ENCODE data around the gene MRPL21.
"Not testable (repeated sequence)": the region's sequence is repeated elsewhere in the genome, so short reads cannot be mapped to it uniquely, and the experiment has no call there.

The MRPL21 gene

GRCh38 chr11:68889948-68890446 lies 13.6 kb downstream of the MRPL21 start:
- Histone ChIP-seq H2BK120ac (ENCODE audit: insufficient read depth, low read length, poor library complexity) (no peak overlapping the region), H3K79me2 (ENCODE audit: control insufficient read depth, insufficient read depth, low read length, poor library complexity) (no peaks in the 10 kb centered on the region), H2BK12ac (ENCODE audit: low read length) (no peak overlapping the region), H3K79me1 (ENCODE audit: low read length) (no peaks in the 10 kb centered on the region), H2AK5ac (ENCODE audit: low read length) (no peak overlapping the region), H3K9me3 (ENCODE audit: insufficient read depth, low read depth, low read length) (peaks cover 3% of the 10 kb centered on the region), H2AFZ (ENCODE audit: insufficient read depth, low read length, poor library complexity) (no peak overlapping the region), H3K27ac (ENCODE audit: low read depth, low read length) (no peak overlapping the region), H3K18ac (ENCODE audit: low read length) (no peak overlapping the region), H3K36me3 (ENCODE audit: control insufficient read depth in 1 of 2, insufficient read depth in 2 of 2, low read length in 2 of 2) (peaks cover 28 to 33% of the 10 kb centered on the region in 2 experiments), H4K12ac (ENCODE audit: low read depth, low read length) (no peak overlapping the region), H3K4ac (ENCODE audit: low read depth, low read length) (no peak overlapping the region), H4K8ac (ENCODE audit: low read depth, low read length) (no peak overlapping the region), H3K4me3 (ENCODE audit: low read depth, low read length) (no peak overlapping the region), H3K4me2 (ENCODE audit: low read length) (no peak overlapping the region), H3K9ac (ENCODE audit: low read length) (no peak overlapping the region), H3K27me3 (ENCODE audit: insufficient read depth, low read length) (no peaks in the 10 kb centered on the region), H3K23ac (ENCODE audit: low read length) (no peak overlapping the region), H3K4me1 (ENCODE audit: control insufficient read depth in 1 of 2, insufficient read depth in 2 of 2, low read length in 2 of 2) (peaks cover 0 to 4% of the 10 kb centered on the region in 2 experiments), H2BK5ac (ENCODE audit: low read depth, low read length, poor library complexity) (no peak overlapping the region), H3K14ac (ENCODE audit: low read length) (no peak overlapping the region), H4K91ac (ENCODE audit: low read depth, low read length) (no peak overlapping the region)
- DNase-seq, result peak in 1 of 2 donors; percentile 62
- WGBS (ENCODE audit: extremely low coverage, insufficient coverage, insufficient read length), result no CpG with 5 or more reads among the region's 18 CpGs

- H2BK5ac ChIP-seq (ENCODE audit: low read depth, low read length, poor library complexity); H3K9ac ChIP-seq (ENCODE audit: low read length); H3K79me2 ChIP-seq (ENCODE audit: control insufficient read depth, insufficient read depth, low read length, poor library complexity); H3K36me3 ChIP-seq (ENCODE audit: control insufficient read depth in 1 of 2, insufficient read depth in 2 of 2, low read length in 2 of 2); H4K91ac ChIP-seq (ENCODE audit: low read depth, low read length); H3K9me3 ChIP-seq (ENCODE audit: insufficient read depth, low read depth, low read length); H3K27me3 ChIP-seq (ENCODE audit: insufficient read depth, low read length); H3K14ac ChIP-seq (ENCODE audit: low read length); H4K8ac ChIP-seq (ENCODE audit: low read depth, low read length); H3K4me2 ChIP-seq (ENCODE audit: low read length); H3K79me1 ChIP-seq (ENCODE audit: low read length); H4K12ac ChIP-seq (ENCODE audit: low read depth, low read length); H3K4ac ChIP-seq (ENCODE audit: low read depth, low read length); H2AFZ ChIP-seq (ENCODE audit: insufficient read depth, low read length, poor library complexity); DNase-seq; H3K4me3 ChIP-seq (ENCODE audit: low read depth, low read length); H3K18ac ChIP-seq (ENCODE audit: low read length); H3K23ac ChIP-seq (ENCODE audit: low read length); H3K4me1 ChIP-seq (ENCODE audit: control insufficient read depth in 1 of 2, insufficient read depth in 2 of 2, low read length in 2 of 2); H2BK12ac ChIP-seq (ENCODE audit: low read length); H2AK5ac ChIP-seq (ENCODE audit: low read length); H3K27ac ChIP-seq (ENCODE audit: low read depth, low read length); H2BK120ac ChIP-seq (ENCODE audit: insufficient read depth, low read length, poor library complexity): not testable (repeated sequence)
- no CpG with 5 or more reads among the region's 15 CpGs for WGBS (ENCODE audit: extremely low coverage, insufficient coverage, insufficient read length)
These were observed 18.8 kb downstream of the MRPL21 start for GRCh38 chr11:68884827-68885226.

GRCh38 chr11:68882391-68882790 lies 21.2 kb downstream of the MRPL21 start:
- H3K4me3 ChIP-seq (ENCODE audit: low read depth, low read length), result no peak overlapping the region
- H3K9me3 ChIP-seq (ENCODE audit: insufficient read depth, low read depth, low read length), result no peaks in the 10 kb centered on the region
- H3K4ac ChIP-seq (ENCODE audit: low read depth, low read length), result no peak overlapping the region
- no peak overlapping the region for H3K4me2 ChIP-seq (ENCODE audit: low read length)
- no peak overlapping the region for H3K23ac ChIP-seq (ENCODE audit: low read length)
- H4K8ac ChIP-seq (ENCODE audit: low read depth, low read length), result no peak overlapping the region
- H3K4me1 ChIP-seq (ENCODE audit: control insufficient read depth in 1 of 2, insufficient read depth in 2 of 2, low read length in 2 of 2), result no peaks in the 10 kb centered on the region
- H4K91ac ChIP-seq (ENCODE audit: low read depth, low read length), result no peak overlapping the region
- H3K36me3 ChIP-seq (ENCODE audit: control insufficient read depth in 1 of 2, insufficient read depth in 2 of 2, low read length in 2 of 2), result no peaks in the 10 kb centered on the region
- no peak overlapping the region for H2AK5ac ChIP-seq (ENCODE audit: low read length)
- no peaks in the 10 kb centered on the region for H3K79me1 ChIP-seq (ENCODE audit: low read length)
- no peak overlapping the region for H3K14ac ChIP-seq (ENCODE audit: low read length)
- DNase-seq, result no peak
- no CpG with 5 or more reads among the region's 13 CpGs for WGBS (ENCODE audit: extremely low coverage, insufficient coverage, insufficient read length)
- no peak overlapping the region for H3K18ac ChIP-seq (ENCODE audit: low read length)
- no peaks in the 10 kb centered on the region for H3K79me2 ChIP-seq (ENCODE audit: control insufficient read depth, insufficient read depth, low read length, poor library complexity)
- H2BK5ac ChIP-seq (ENCODE audit: low read depth, low read length, poor library complexity), result no peak overlapping the region
- H3K27ac ChIP-seq (ENCODE audit: low read depth, low read length), result no peak overlapping the region
- H3K9ac ChIP-seq (ENCODE audit: low read length), result no peak overlapping the region
- no peaks in the 10 kb centered on the region for H3K27me3 ChIP-seq (ENCODE audit: insufficient read depth, low read length)
- H2BK120ac ChIP-seq (ENCODE audit: insufficient read depth, low read length, poor library complexity), result no peak overlapping the region
- no peak overlapping the region for H2BK12ac ChIP-seq (ENCODE audit: low read length)
- H2AFZ ChIP-seq (ENCODE audit: insufficient read depth, low read length, poor library complexity), result no peak overlapping the region
- H4K12ac ChIP-seq (ENCODE audit: low read depth, low read length), result no peak overlapping the region

GRCh38 chr11:68881320-68881719 lies 22.3 kb downstream of the MRPL21 start:
- no CpG with 5 or more reads among the region's 2 CpGs for WGBS (ENCODE audit: extremely low coverage, insufficient coverage, insufficient read length)
- Histone ChIP-seq H2BK5ac (ENCODE audit: low read depth, low read length, poor library complexity) (no peak overlapping the region), H4K8ac (ENCODE audit: low read depth, low read length) (no peak overlapping the region), H3K4me1 (ENCODE audit: control insufficient read depth in 1 of 2, insufficient read depth in 2 of 2, low read length in 2 of 2) (no peaks in the 10 kb centered on the region), H3K4ac (ENCODE audit: low read depth, low read length) (no peak overlapping the region), H3K18ac (ENCODE audit: low read length) (no peak overlapping the region), H2BK12ac (ENCODE audit: low read length) (no peak overlapping the region), H2AK5ac (ENCODE audit: low read length) (no peak overlapping the region), H3K9me3 (ENCODE audit: insufficient read depth, low read depth, low read length) (no peaks in the 10 kb centered on the region), H4K12ac (ENCODE audit: low read depth, low read length) (no peak overlapping the region), H3K79me1 (ENCODE audit: low read length) (no peaks in the 10 kb centered on the region), H3K27ac (ENCODE audit: low read depth, low read length) (no peak overlapping the region), H3K27me3 (ENCODE audit: insufficient read depth, low read length) (no peaks in the 10 kb centered on the region), H4K91ac (ENCODE audit: low read depth, low read length) (no peak overlapping the region), H3K36me3 (ENCODE audit: control insufficient read depth in 1 of 2, insufficient read depth in 2 of 2, low read length in 2 of 2) (no peaks in the 10 kb centered on the region), H3K4me2 (ENCODE audit: low read length) (no peak overlapping the region), H2BK120ac (ENCODE audit: insufficient read depth, low read length, poor library complexity) (no peak overlapping the region), H3K14ac (ENCODE audit: low read length) (no peak overlapping the region), H3K23ac (ENCODE audit: low read length) (no peak overlapping the region), H3K79me2 (ENCODE audit: control insufficient read depth, insufficient read depth, low read length, poor library complexity) (no peaks in the 10 kb centered on the region), H3K9ac (ENCODE audit: low read length) (no peak overlapping the region), H2AFZ (ENCODE audit: insufficient read depth, low read length, poor library complexity) (no peak overlapping the region), H3K4me3 (ENCODE audit: low read depth, low read length) (no peak overlapping the region)
- no peak for DNase-seq

Data from trophoblast cell (in vitro differentiated cells and primary cell).